Smooth muscle cell (in vitro differentiated cells): ENCODE results near the gene TMEM238L. TPM values are rescaled to one million over a fixed set of nuclear protein-coding genes. Genes with fewer than 3 reads are reported as not detected.

Experiments used
- DNase-seq: peaks from one replicate; lab custom pipeline; 2025; ENCODE audit not compliant: unreplicated experiment; lab: John Stamatoyannopoulos, UW
- H2AFZ ChIP-seq: fragments of 200-600 bp; sonication (generic); 2 replicates; pipeline ENCODE4 v1.6.0; 2016; ENCODE audit warnings: antibody characterized with exemption, low read depth, mild to moderate bottlenecking
- H3F3A ChIP-seq: fragments of 200-600 bp; sonication (generic); 2 replicates; pipeline ENCODE4 v1.6.0; 2017; ENCODE audit warnings: antibody characterized with exemption, low read depth
- H3K27ac ChIP-seq: fragments of 200-600 bp; sonication (generic); 2 replicates; pipeline ENCODE4 v1.5.1; 2016; ENCODE audit warnings: low read depth, mild to moderate bottlenecking
- H3K27me3 ChIP-seq: fragments of 200-600 bp; sonication (generic); 2 replicates; pipeline ENCODE4 v1.6.1; 2016; ENCODE audit warnings: low read depth, mild to moderate bottlenecking
- H3K36me3 ChIP-seq: fragments of 200-600 bp; sonication (generic); 2 replicates; pipeline ENCODE4 v1.5.1; 2016; ENCODE audit warnings: low read depth
- H3K4me1 ChIP-seq: fragments of 200-600 bp; sonication (generic); 2 replicates; pipeline ENCODE4 v1.5.1; 2016; ENCODE audit warnings: low read depth
- H3K4me2 ChIP-seq: fragments of 200-600 bp; sonication (generic); 2 replicates; pipeline ENCODE4 v1.6.0; 2016; ENCODE audit warnings: mild to moderate bottlenecking
- H3K4me3 ChIP-seq: fragments of 200-600 bp; sonication (generic); 2 replicates; pipeline ENCODE4 v1.5.1; 2016; ENCODE audit warnings: mild to moderate bottlenecking
- H3K79me2 ChIP-seq: fragments of 200-600 bp; sonication (generic); 2 replicates; pipeline ENCODE4 v1.6.0; 2016; ENCODE audit warnings: low read depth, mild to moderate bottlenecking
- H3K9ac ChIP-seq: fragments of 200-600 bp; sonication (generic); 2 replicates; pipeline ENCODE4 v1.6.0; 2016; ENCODE audit warnings: low read depth
- H3K9me3 ChIP-seq: fragments of 200-600 bp; sonication (generic); replicated peaks from 2 replicates; pipeline ENCODE4 v1.5.1; 2016; ENCODE audit warnings: low read depth
- H4K20me1 ChIP-seq: fragments of 200-600 bp; sonication (generic); 2 replicates; pipeline ENCODE4 v1.6.0; 2016; ENCODE audit warnings: low read depth
- WGBS: methylation state at CpG from one replicate; pipeline ENCODE4 v1.1.7; 2016; ENCODE audit warnings: low lambda C conversion rate; 5-methylcytosine and 5-hydroxymethylcytosine counted together
- polyA plus RNA-seq: library from polyadenylated mRNA; unstranded; fragments of >200 nt; fragmentation: Nextera tagmentation; extraction: Ambion mirVana; gene quantifications from 2 replicates; pipeline ENCODE4 v1.2.1, GENCODE V29; 2016
- total RNA-seq: library from RNA; depleted of rRNA; stranded (reverse); fragments of >200 nt; gene quantifications from 2 replicates; pipeline ENCODE4 v1.2.3, GENCODE V29; 2014
- TF ChIP-seq, protein P1 (sequence below): fragments of 200-600 bp; sonication (generic); IDR thresholded peaks from 2 replicates; pipeline ENCODE4 v1.5.1; 2017; ENCODE audit warnings: borderline replicate concordance, mild to moderate bottlenecking, antibody characterized with exemption; ENCODE audit not compliant: insufficient read depth, poor library complexity, severe bottlenecking

The TMEM238L gene
- total and polyA plus RNA-seq, 2 experiments from 2014 or later = not detected

DNA sequence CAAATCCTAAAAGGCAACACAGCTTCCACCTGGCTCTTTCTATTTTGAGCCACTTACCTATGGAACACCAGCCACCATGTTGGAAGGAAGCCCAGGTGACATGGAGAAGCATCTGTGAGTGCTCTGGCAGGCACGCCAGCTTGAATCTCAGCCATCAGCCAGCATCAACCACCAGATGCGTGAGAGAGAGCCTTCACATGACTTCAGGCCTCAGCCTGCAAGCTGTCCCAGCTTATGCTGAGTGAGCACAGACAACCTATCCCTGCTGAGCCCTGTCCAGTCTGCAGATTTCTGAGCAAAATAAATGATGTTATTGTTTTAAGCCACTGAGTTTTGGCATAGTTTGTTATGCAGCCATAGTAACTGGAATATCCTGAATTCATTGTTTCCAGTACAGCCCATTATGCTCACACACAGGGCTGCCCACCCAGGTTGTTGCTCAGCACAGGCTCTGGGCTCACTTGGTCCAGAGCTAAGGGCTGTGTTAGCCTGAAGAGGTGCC lies 35.1 kb downstream of the TMEM238L start:
- Histone ChIP-seq H3K9ac (no peak overlapping the region), H3K9me3 (no peaks in the 10 kb centered on the region), H3K27me3 (no peaks in the 10 kb centered on the region), H3K4me1 (no peaks in the 10 kb centered on the region), H4K20me1 (no peaks in the 10 kb centered on the region), H3K4me3 (no peak overlapping the region), H3K79me2 (no peaks in the 10 kb centered on the region), H3K4me2 (no peak overlapping the region), H2AFZ (no peak overlapping the region), H3K27ac (no peak overlapping the region), H3K36me3 (no peaks in the 10 kb centered on the region), H3F3A (no peaks in the 10 kb centered on the region)
- TF ChIP-seq, protein P1, sequence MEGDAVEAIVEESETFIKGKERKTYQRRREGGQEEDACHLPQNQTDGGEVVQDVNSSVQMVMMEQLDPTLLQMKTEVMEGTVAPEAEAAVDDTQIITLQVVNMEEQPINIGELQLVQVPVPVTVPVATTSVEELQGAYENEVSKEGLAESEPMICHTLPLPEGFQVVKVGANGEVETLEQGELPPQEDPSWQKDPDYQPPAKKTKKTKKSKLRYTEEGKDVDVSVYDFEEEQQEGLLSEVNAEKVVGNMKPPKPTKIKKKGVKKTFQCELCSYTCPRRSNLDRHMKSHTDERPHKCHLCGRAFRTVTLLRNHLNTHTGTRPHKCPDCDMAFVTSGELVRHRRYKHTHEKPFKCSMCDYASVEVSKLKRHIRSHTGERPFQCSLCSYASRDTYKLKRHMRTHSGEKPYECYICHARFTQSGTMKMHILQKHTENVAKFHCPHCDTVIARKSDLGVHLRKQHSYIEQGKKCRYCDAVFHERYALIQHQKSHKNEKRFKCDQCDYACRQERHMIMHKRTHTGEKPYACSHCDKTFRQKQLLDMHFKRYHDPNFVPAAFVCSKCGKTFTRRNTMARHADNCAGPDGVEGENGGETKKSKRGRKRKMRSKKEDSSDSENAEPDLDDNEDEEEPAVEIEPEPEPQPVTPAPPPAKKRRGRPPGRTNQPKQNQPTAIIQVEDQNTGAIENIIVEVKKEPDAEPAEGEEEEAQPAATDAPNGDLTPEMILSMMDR = no peak
- WGBS = 82% methylated on average over 2 of the region's 2 CpGs
- DNase-seq = no peak

DNA sequence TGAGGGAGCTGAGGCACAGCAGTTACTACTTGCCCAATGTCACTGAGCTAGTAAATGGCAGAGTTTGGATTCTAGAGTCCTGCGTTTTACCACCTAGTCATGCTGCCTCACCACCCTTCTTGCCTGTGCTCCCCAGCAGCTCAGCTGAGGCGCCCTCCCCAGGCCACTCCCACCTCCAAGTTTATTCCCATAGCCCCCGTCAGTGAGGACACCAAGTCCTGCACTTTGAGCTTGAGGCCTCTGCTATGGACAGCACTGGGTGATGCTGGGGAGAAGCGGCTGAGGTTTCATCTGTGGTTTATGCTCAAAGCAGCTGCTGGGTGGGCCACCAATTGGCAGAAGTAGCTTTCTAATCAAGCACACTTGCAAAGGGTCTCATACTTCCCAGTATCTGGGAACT lies 36.7 kb downstream of the TMEM238L start:
- H3K79me2 ChIP-seq = no peaks in the 10 kb centered on the region
- H3K9ac ChIP-seq = no peak overlapping the region
- H3K4me3 ChIP-seq = no peak overlapping the region
- TF ChIP-seq, protein P1 = no peak
- no peaks in the 10 kb centered on the region for H3K27me3 ChIP-seq
- H2AFZ ChIP-seq = no peak overlapping the region
- H3F3A ChIP-seq = no peaks in the 10 kb centered on the region
- DNase-seq = no peak
- H3K9me3 ChIP-seq = no peaks in the 10 kb centered on the region
- no peaks in the 10 kb centered on the region for H4K20me1 ChIP-seq
- 85% methylated on average over 4 of the region's 4 CpGs for WGBS
- H3K36me3 ChIP-seq = no peaks in the 10 kb centered on the region
- H3K27ac ChIP-seq = no peak overlapping the region
- no peak overlapping the region for H3K4me2 ChIP-seq
- no peaks in the 10 kb centered on the region for H3K4me1 ChIP-seq

DNA sequence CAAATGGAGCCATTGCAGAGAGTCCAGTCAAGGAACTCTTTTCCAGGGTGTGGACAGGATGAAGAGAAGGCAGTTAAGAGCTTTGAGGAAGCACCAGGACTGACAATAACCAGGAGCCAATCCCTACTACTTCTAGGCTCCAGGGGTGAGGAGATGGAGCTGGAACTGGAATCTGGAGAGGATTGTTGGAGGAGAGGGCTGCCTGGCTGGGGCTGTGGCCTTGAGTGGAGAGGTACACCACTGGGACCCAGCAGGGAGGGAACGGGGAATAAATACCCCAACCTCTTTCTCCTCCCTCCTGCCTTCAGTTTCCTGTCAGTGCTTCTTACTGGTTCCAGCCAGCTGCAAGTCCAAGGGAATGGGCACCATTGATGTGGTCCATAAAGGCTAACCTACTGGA lies 41.9 kb downstream of the TMEM238L start:
- Histone ChIP-seq H3K27me3 (no peaks in the 10 kb centered on the region), H3K4me2 (no peak overlapping the region), H2AFZ (no peak overlapping the region), H3K27ac (no peak overlapping the region), H3K79me2 (no peaks in the 10 kb centered on the region), H3K4me1 (no peaks in the 10 kb centered on the region), H3K36me3 (no peaks in the 10 kb centered on the region), H3K4me3 (no peak overlapping the region), H4K20me1 (no peaks in the 10 kb centered on the region), H3F3A (no peaks in the 10 kb centered on the region), H3K9ac (no peak overlapping the region), H3K9me3 (no peaks in the 10 kb centered on the region)
- WGBS = 92% methylated on average over 1 of the region's 1 CpG
- no peak for DNase-seq
- TF ChIP-seq, protein P1 = no peak

DNA sequence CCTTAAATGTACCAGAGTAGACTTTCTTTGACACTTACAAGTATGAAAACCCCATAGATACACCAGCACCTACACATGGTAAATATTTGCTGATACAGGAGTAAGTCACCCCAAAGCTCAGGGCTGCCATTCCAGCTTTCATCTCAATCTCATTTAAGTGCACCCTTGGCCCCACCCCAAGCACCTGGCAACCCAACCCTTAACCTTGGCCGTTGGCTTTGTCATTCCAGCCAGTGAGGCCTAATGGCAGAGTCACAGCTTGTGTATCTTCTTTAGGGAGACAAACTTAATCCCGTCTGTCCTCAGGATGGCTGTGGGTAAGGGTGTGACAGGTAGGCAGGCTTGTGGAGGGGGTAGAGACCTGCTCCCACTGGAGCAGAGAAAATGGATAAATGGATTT lies 42.6 kb downstream of the TMEM238L start:
- H3K27me3 ChIP-seq = no peaks in the 10 kb centered on the region
- no peak overlapping the region for H3K4me2 ChIP-seq
- peaks cover under 1% of the 10 kb centered on the region for H3K4me1 ChIP-seq
- DNase-seq = no peak
- no peaks in the 10 kb centered on the region for H3F3A ChIP-seq
- no peak overlapping the region for H2AFZ ChIP-seq
- H3K36me3 ChIP-seq = no peaks in the 10 kb centered on the region
- no peak overlapping the region for H3K9ac ChIP-seq
- 81% methylated on average over 2 of the region's 2 CpGs for WGBS
- H4K20me1 ChIP-seq = no peaks in the 10 kb centered on the region
- H3K4me3 ChIP-seq = no peak overlapping the region
- H3K9me3 ChIP-seq = no peaks in the 10 kb centered on the region
- H3K79me2 ChIP-seq = no peaks in the 10 kb centered on the region
- H3K27ac ChIP-seq = no peak overlapping the region
- TF ChIP-seq, protein P1 = no peak
